CD4-positive, alpha-beta T cell (primary cell): ENCODE data around the gene TCIRG1. TPM values are rescaled to one million over a fixed set of nuclear protein-coding genes. Genes with fewer than 3 reads are reported as not detected.

Source experiments
- ATAC-seq: fragments of 200-7000 bp; cut with Tn5 transposase; one replicate; pipeline ENCODE4 v1.10.0; 2022; ENCODE audit warnings: mild to moderate bottlenecking; ENCODE audit not compliant: poor library complexity
- CTCF ChIA-PET: fragments of 350-600 bp; sonication (Branson Sonifier 250); formaldehyde crosslinking; loops from one replicate; lab custom pipeline; 2021; ENCODE audit warnings: antibody characterized with exemption, inconsistent platforms; lab: Charles Lee
- POLR2A ChIA-PET: fragments of 350-600 bp; sonication (Branson Sonifier 250); formaldehyde crosslinking; loops from one replicate; lab custom pipeline; 2021; ENCODE audit warnings: antibody characterized with exemption, inconsistent platforms; lab: Charles Lee
- DNase-seq, 14 experiments: peaks; one replicate each; pipeline ENCODE4 v3.0.0-alpha.2; 2013 to 2020; ENCODE audit warnings: mixed read lengths in 2 of 14
- H3K27ac ChIP-seq, 2 donors: one replicate each; pipeline versions ENCODE4 v1.5.1 to v1.7.0; 2013; ENCODE audit warnings: low read length in 2 of 2, low read depth in 1 of 2, mild to moderate bottlenecking in 1 of 2
- H3K27me3 ChIP-seq, 2 experiments: 1 replicate in 1 of 2; 2 replicates in 1 of 2; pipeline versions ENCODE4 v1.6.1 to v1.7.0; 2013; ENCODE audit warnings: low read length in 2 of 2, control low read depth in 1 of 2, mild to moderate bottlenecking in 1 of 2, moderate library complexity in 1 of 2; ENCODE audit not compliant: insufficient read depth in 2 of 2, control insufficient read depth in 1 of 2
- H3K36me3 ChIP-seq: one replicate; pipeline ENCODE4 v1.6.1; 2013; ENCODE audit warnings: low read length, control low read depth; ENCODE audit not compliant: insufficient read depth
- H3K4me1 ChIP-seq: one replicate; pipeline ENCODE4 v1.6.1; 2013; ENCODE audit warnings: low read length, control low read depth; ENCODE audit not compliant: insufficient read depth
- H3K4me3 ChIP-seq: one replicate; pipeline ENCODE4 v1.5.1; 2013; ENCODE audit warnings: mild to moderate bottlenecking, low read length, moderate library complexity
- H3K9me3 ChIP-seq, 2 experiments: 1 replicate in 1 of 2; 2 replicates in 1 of 2; pipeline versions ENCODE4 v1.6.1 to v1.7.0; 2013; ENCODE audit warnings: low read length in 2 of 2, mild to moderate bottlenecking in 2 of 2, control low read depth in 1 of 2, moderate library complexity in 1 of 2; ENCODE audit not compliant: control insufficient read depth in 1 of 2, insufficient read depth in 1 of 2
- H3K27ac Mint-ChIP-seq: one replicate; pipeline ENCODE4 v1.8.0; 2020; ENCODE audit warnings: mixed read lengths
- H3K27me3 Mint-ChIP-seq: one replicate; pipeline ENCODE4 v1.8.0; 2021; ENCODE audit warnings: mixed read lengths
- H3K36me3 Mint-ChIP-seq: one replicate; pipeline ENCODE4 v1.8.0; 2021; ENCODE audit warnings: low read depth, mixed read lengths
- H3K4me1 Mint-ChIP-seq: one replicate; pipeline ENCODE4 v1.8.0; 2021; ENCODE audit warnings: low read depth, mixed read lengths
- H3K4me3 Mint-ChIP-seq: one replicate; pipeline ENCODE4 v1.8.0; 2020; ENCODE audit warnings: mild to moderate bottlenecking, mixed read lengths
- H3K9me3 Mint-ChIP-seq: one replicate; pipeline ENCODE4 v1.8.0; 2020; ENCODE audit warnings: mixed read lengths
- CTCF ChIP-seq: fragments of 200-600 bp; IDR thresholded peaks from one replicate; pipeline ENCODE4 v1.8.0; 2022; ENCODE audit warnings: antibody characterized with exemption, mild to moderate bottlenecking
- intact Hi-C, 2 experiments: fragments of 100-400 bp; cut with DNase I in 1 of 2; cut with micrococcal nuclease in 1 of 2; formaldehyde crosslinking; loops; one replicate each; pipeline versions ENCODE4 v1.15.1 to v1.9.0; 2023 to 2025; cut with DNase I, micrococcal nuclease
- microRNA-seq: library from miRNA; unstranded; fragments of <30 nt; microRNA quantifications from one replicate; pipeline ENCODE4 v1.2.0, GENCODE V29; 2021; ENCODE audit warnings: borderline microRNAs expressed, borderline replicate concordance
- total RNA-seq, 174 experiments: library from RNA in 2 of 174; stranded (reverse) in 2 of 174; gene quantifications; one replicate each; pipeline ENCODE4 v1.2.3 and lab custom pipeline; 2021 to 2026

The TCIRG1 gene
- total RNA-seq, 2 experiments from 2014 or later: 202 to 207 TPM

GRCh38 chr11:68096962-68097361 lies 58.1 kb downstream of the TCIRG1 start:
- no peak for ATAC-seq
- peaks cover 23% of the 10 kb centered on the region for H3K4me1 Mint-ChIP-seq

GRCh38 chr11:68099057-68099456 lies 60.2 kb downstream of the TCIRG1 start:
- ATAC-seq: no peak
- DNase-seq: no peak
- Mint-ChIP-seq H3K9me3 (no peaks in the 10 kb centered on the region), H3K27ac (peak overlapping the region; percentile 63), H3K36me3 (no peaks in the 10 kb centered on the region), H3K4me3 (peak overlapping the region; percentile 80), H3K4me1 (peaks cover 23% of the 10 kb centered on the region), H3K27me3 (no peaks in the 10 kb centered on the region)
- intact Hi-C loops: no loop called here
- ChIA-PET POLR2A (no interaction called here), CTCF (interaction anchor here (1.1 kb wide), 1 partner anchor 8 kb away, joined by 3 read pairs; no protein-coding TSS in a partner anchor)
- no peak overlapping the region for H3K27ac ChIP-seq
- H3K36me3 ChIP-seq: no peaks in the 10 kb centered on the region
- peaks cover 3% of the 10 kb centered on the region for H3K4me1 ChIP-seq
- H3K27me3 ChIP-seq: no peaks in the 10 kb centered on the region
- TF ChIP-seq CTCF: no peak
- no peak overlapping the region for H3K4me3 ChIP-seq
- no peaks in the 10 kb centered on the region for H3K9me3 ChIP-seq

More at GRCh38 chr11:68096962-68097361, 58.1 kb downstream of the TCIRG1 start:
- no peak overlapping the region for H3K27ac ChIP-seq
- H3K4me1 ChIP-seq: peaks cover 3% of the 10 kb centered on the region
- intact Hi-C loops: no loop called here
- H3K27me3 ChIP-seq: no peaks in the 10 kb centered on the region
- POLR2A ChIA-PET: no interaction called here
- H3K4me3 ChIP-seq: no peak overlapping the region
- DNase-seq: no peak
- Mint-ChIP-seq H3K36me3 (no peaks in the 10 kb centered on the region), H3K27ac (no peak overlapping the region), H3K4me3 (no peak overlapping the region), H3K9me3 (no peaks in the 10 kb centered on the region), H3K27me3 (no peaks in the 10 kb centered on the region)
- CTCF ChIA-PET: no interaction called here
- no peak for TF ChIP-seq CTCF
- H3K36me3 ChIP-seq: no peaks in the 10 kb centered on the region
- no peaks in the 10 kb centered on the region for H3K9me3 ChIP-seq

- no peak overlapping the region for H3K4me3 ChIP-seq
- H3K9me3 Mint-ChIP-seq: no peaks in the 10 kb centered on the region
- no peaks in the 10 kb centered on the region for H3K36me3 ChIP-seq
- peak overlapping the region; percentile 80 for H3K4me3 Mint-ChIP-seq
- no peaks in the 10 kb centered on the region for H3K27me3 ChIP-seq
- no peak overlapping the region for H3K27ac ChIP-seq
- ChIA-PET CTCF (interaction anchor here (0.7 to 1.1 kb wide), 2 partner anchors 9 to 483 kb away, joined by 3 read pairs; no protein-coding TSS in a partner anchor), POLR2A (no interaction called here)
- no peaks in the 10 kb centered on the region for H3K9me3 ChIP-seq
- H3K27ac Mint-ChIP-seq: peak overlapping the region; percentile 63
- no peaks in the 10 kb centered on the region for H3K27me3 Mint-ChIP-seq
- peak; percentile 59 for ATAC-seq
- H3K36me3 Mint-ChIP-seq: no peaks in the 10 kb centered on the region
- intact Hi-C loops: no loop called here
- TF ChIP-seq CTCF: no peak
- DNase-seq: peak in 10 of 14 experiments; percentile 7 to 61 (median 22)
- H3K4me1 ChIP-seq: peaks cover 3% of the 10 kb centered on the region
- peaks cover 23% of the 10 kb centered on the region for H3K4me1 Mint-ChIP-seq
Observed at GRCh38 chr11:68099474-68100405, 60.9 kb downstream of the TCIRG1 start.

Small RNAs within 50 kb of the gene (microRNA-seq; reads per million reads assigned to microRNA genes)
- gene MIR4691 (not detected), gene MIR6753 (not detected), gene MIR7113 (0.81 reads per million)

Other genes with a start within 250 kb of the TCIRG1 start
- gene UNC93B1, start 34.9 kb upstream of the TCIRG1 start, total RNA-seq: 10 to 100 TPM; 21.3 to 22.0 TPM
- under 1 TPM; 0.34 to 0.44 TPM for gene ALDH3B1, start 28.7 kb upstream of the TCIRG1 start, total RNA-seq
- gene NDUFS8, start 8.3 kb upstream of the TCIRG1 start, total RNA-seq: 10 to 100 TPM; 70.5 to 72.5 TPM
- 10 to 100 TPM; 30.1 to 31.4 TPM for gene CHKA, start 82.4 kb downstream of the TCIRG1 start, total RNA-seq
- gene KMT5B, start 174.3 kb downstream of the TCIRG1 start, total RNA-seq: 10 to 100 TPM; 22.5 to 23.3 TPM
- 1 to 10 TPM; 8.0 to 8.5 TPM for gene C11orf24, start 232.9 kb downstream of the TCIRG1 start, total RNA-seq